HCT116 (cell line): ENCODE measurements around the gene CACNA2D3.

Experiments used
- ATF3 ChIP-seq: IDR thresholded peaks from 2 replicates; pipeline ENCODE4 v1.6.1; 2012
- CEBPB ChIP-seq: IDR thresholded peaks from 2 replicates; pipeline ENCODE4 v1.6.1; 2012; ENCODE audit warnings: low read depth
- CTCF ChIP-seq, 3 experiments: fragments of 200-600 bp in 1 of 3; sonication (generic) in 1 of 3; IDR thresholded peaks in 2 of 3; conservative IDR thresholded peaks in 1 of 3; 2 replicates each; pipeline ENCODE4 v1.5.1; 2012 to 2017; ENCODE audit warnings: low read depth in 2 of 3, low read length in 2 of 3, antibody characterized with exemption in 1 of 3, borderline replicate concordance in 1 of 3, control low read depth in 1 of 3, mild to moderate bottlenecking in 1 of 3, mixed read lengths in 1 of 3, mixed run types in 1 of 3, moderate library complexity in 1 of 3; ENCODE audit not compliant: insufficient read depth in 1 of 3
- EZH2 ChIP-seq: fragments of 200-600 bp; sonication (generic); IDR thresholded peaks from 2 replicates; pipeline ENCODE4 v1.6.1; 2017; ENCODE audit warnings: antibody characterized with exemption, mixed run types
- JUND ChIP-seq: IDR thresholded peaks from 2 replicates; pipeline ENCODE4 v1.6.1; 2012
- POLR2A ChIP-seq: IDR thresholded peaks from 2 replicates; pipeline ENCODE4 v1.7.0; 2011; ENCODE audit warnings: borderline replicate concordance; ENCODE audit not compliant: insufficient read depth, insufficient read length; ENCODE audit errors: extremely low read depth
- RAD21 ChIP-seq: IDR thresholded peaks from 2 replicates; pipeline ENCODE4 v1.6.1; 2012; ENCODE audit warnings: low read depth, mild to moderate bottlenecking
- REST ChIP-seq: IDR thresholded peaks from 2 replicates; pipeline ENCODE4 v1.6.1; 2012; ENCODE audit warnings: low read depth
- SIN3A ChIP-seq: IDR thresholded peaks from 2 replicates; pipeline ENCODE4 v1.6.1; 2012; ENCODE audit warnings: low read depth
- SP1 ChIP-seq: IDR thresholded peaks from 2 replicates; pipeline ENCODE4 v1.6.1; 2012; ENCODE audit warnings: low read depth
- TCF7L2 ChIP-seq: IDR thresholded peaks from 2 replicates; pipeline ENCODE4 v1.7.0; 2011; ENCODE audit warnings: borderline replicate concordance, inconsistent platforms; ENCODE audit not compliant: insufficient read depth, insufficient read length; ENCODE audit errors: extremely low read depth
- YY1 ChIP-seq: IDR thresholded peaks from 2 replicates; pipeline ENCODE4 v1.6.1; 2011; ENCODE audit warnings: low read length, low read depth, moderate library complexity, mild to moderate bottlenecking; ENCODE audit not compliant: insufficient replicate concordance; ENCODE audit errors: extremely low read depth
- ZBTB33 ChIP-seq: IDR thresholded peaks from 2 replicates; pipeline ENCODE4 v1.6.1; 2011; ENCODE audit warnings: mild to moderate bottlenecking, low read length, moderate library complexity; ENCODE audit not compliant: insufficient replicate concordance; ENCODE audit errors: extremely low read depth
- ZNF274 ChIP-seq: fragments of 200-500 bp; sonication (Bioruptor generic); IDR thresholded peaks from 2 replicates; pipeline ENCODE4 v1.6.1; 2014; ENCODE audit warnings: mild to moderate bottlenecking, low read depth, low read length, inconsistent platforms

GRCh38 chr3:54202054-54202453, 79.7 kb downstream of the CACNA2D3 start:
- TF ChIP-seq POLR2A = no peak
- TF ChIP-seq CEBPB = no peak
- no peak for TF ChIP-seq ZNF274
- no peak for TF ChIP-seq YY1
- TF ChIP-seq CTCF (IDR thresholded peaks at IDR 0.05 in 2 of 3, conservative IDR thresholded peaks at IDR 0.05 in 1 of 3; ENCODE audit: borderline replicate concordance in 1 of 3, insufficient read depth in 1 of 3, low read depth in 2 of 3, low read length in 2 of 3) = no peak
- no peak for TF ChIP-seq EZH2
- no peak for TF ChIP-seq RAD21
- no peak for TF ChIP-seq SIN3A
- no peak for TF ChIP-seq ATF3
- TF ChIP-seq REST = no peak
- TF ChIP-seq JUND = no peak
- no peak for TF ChIP-seq TCF7L2
- no peak for TF ChIP-seq SP1
- no peak for TF ChIP-seq ZBTB33
